Natural killer cell (primary cell): ENCODE measurements around the gene FBXO10. TPM values are rescaled to one million over a fixed set of nuclear protein-coding genes. Genes with fewer than 3 reads are reported as not detected.

Experiments used
- ATAC-seq, 3 donors: fragments of 150-1000 bp in 2 of 3; fragments of 200-7000 bp in 1 of 3; cut with Tn5 transposase; 1 replicate in 1 of 3; 2 replicates in 2 of 3; pipeline ENCODE4 v1.10.0; 2021; ENCODE audit warnings: mild to moderate bottlenecking in 2 of 3, moderate library complexity in 2 of 3
- DNase-seq, 2 donors: peaks; one replicate each; pipeline versions ENCODE4 v3.0.0 to v3.0.0-alpha.2; 2013 to 2021; ENCODE audit warnings: mixed read lengths in 1 of 2
- H3K27ac ChIP-seq: one replicate; pipeline ENCODE4 v1.5.1; 2013; ENCODE audit warnings: mild to moderate bottlenecking, low read length
- H3K27me3 ChIP-seq: one replicate; pipeline ENCODE4 v1.6.1; 2013; ENCODE audit warnings: low read length; ENCODE audit not compliant: control insufficient read depth, insufficient read depth
- H3K36me3 ChIP-seq: one replicate; pipeline ENCODE4 v1.6.1; 2013; ENCODE audit warnings: low read length; ENCODE audit not compliant: control insufficient read depth, insufficient read depth
- H3K4me1 ChIP-seq: one replicate; pipeline ENCODE4 v1.6.1; 2013; ENCODE audit warnings: low read length; ENCODE audit not compliant: control insufficient read depth, insufficient read depth
- H3K4me3 ChIP-seq: one replicate; pipeline ENCODE4 v1.5.1; 2013; ENCODE audit warnings: low read length
- H3K9me3 ChIP-seq: one replicate; pipeline ENCODE4 v1.6.1; 2013; ENCODE audit warnings: low read length; ENCODE audit not compliant: control insufficient read depth, insufficient read depth
- H3K27ac Mint-ChIP-seq, 2 donors: one replicate each; pipeline ENCODE4 v1.8.0; 2022; ENCODE audit warnings: mild to moderate bottlenecking in 2 of 2, mixed read lengths in 2 of 2, moderate library complexity in 1 of 2
- H3K27me3 Mint-ChIP-seq, 2 donors: one replicate each; pipeline ENCODE4 v1.8.0; 2022; ENCODE audit warnings: low read depth in 2 of 2, mixed read lengths in 2 of 2
- H3K36me3 Mint-ChIP-seq: one replicate; pipeline ENCODE4 v1.8.0; 2022; ENCODE audit warnings: mixed read lengths
- H3K4me1 Mint-ChIP-seq, 2 donors: one replicate each; pipeline ENCODE4 v1.8.0; 2022; ENCODE audit warnings: mixed read lengths in 2 of 2
- H3K4me3 Mint-ChIP-seq: one replicate; pipeline ENCODE4 v1.8.0; 2022; ENCODE audit warnings: mild to moderate bottlenecking, moderate library complexity, mixed read lengths
- H3K9me3 Mint-ChIP-seq, 2 donors: one replicate each; pipeline ENCODE4 v1.8.0; 2022; ENCODE audit warnings: mixed read lengths in 2 of 2
- WGBS: methylation state at CpG from one replicate; pipeline ENCODE4 v1.1.7; 2013; ENCODE audit warnings: missing lambda C conversion rate; ENCODE audit not compliant: insufficient coverage; 5-methylcytosine and 5-hydroxymethylcytosine counted together
- intact Hi-C: fragments of 100-400 bp; cut with micrococcal nuclease; formaldehyde crosslinking; loops from one replicate; pipeline ENCODE4 v1.14.2; 2022
- total RNA-seq, 4 donors: library from RNA; stranded (reverse); fragments of 120-200 nt in 1 of 4; gene quantifications; one replicate each; pipeline versions ENCODE4 v1.2.3 to v1.2.4, GENCODE V29; 2013 to 2022
- TF ChIP-seq, protein P1 (sequence below): fragments of 200-600 bp; IDR thresholded peaks from one replicate; pipeline ENCODE4 v1.8.0; 2022; ENCODE audit warnings: antibody characterized with exemption

The FBXO10 gene
- total RNA-seq, 3 donors from 2014 or later (not counting 1 experiment from before 2014, with no cell fraction given) = 1.7 to 2.2 (median 2.1) TPM

DNA sequence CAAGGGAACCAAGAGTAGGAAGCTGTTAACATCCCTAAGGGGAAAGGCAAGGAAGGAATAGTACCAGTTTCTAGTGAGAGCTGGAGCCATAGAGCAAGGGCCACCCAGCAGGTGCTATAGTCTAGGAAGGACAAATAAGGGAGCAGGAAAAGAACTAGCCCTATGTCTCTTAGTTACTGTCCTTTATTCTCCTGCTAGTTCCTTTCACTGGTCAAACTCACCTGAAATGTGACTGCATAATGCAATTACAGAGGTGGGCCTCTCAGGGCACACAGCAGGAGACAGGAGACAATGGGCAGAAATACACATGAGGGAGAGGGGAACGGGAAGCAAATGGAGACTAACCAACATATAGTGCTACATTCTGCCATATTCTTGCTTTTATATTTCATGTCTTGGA is 47.9 kb upstream of the FBXO10 start:
- Histone ChIP-seq H3K9me3 (no peaks in the 10 kb centered on the region), H3K4me3 (no peak overlapping the region), H3K36me3 (no peaks in the 10 kb centered on the region), H3K27me3 (no peaks in the 10 kb centered on the region), H3K4me1 (no peaks in the 10 kb centered on the region), H3K27ac (no peak overlapping the region)
- Mint-ChIP-seq H3K4me1 (no peaks in the 10 kb centered on the region), H3K9me3 (no peaks in the 10 kb centered on the region), H3K4me3 (no peak overlapping the region), H3K27me3 (no peaks in the 10 kb centered on the region), H3K36me3 (no peaks in the 10 kb centered on the region), H3K27ac (no peak overlapping the region)
- DNase-seq (no peak), ATAC-seq (no peak)
- TF ChIP-seq, protein P1, sequence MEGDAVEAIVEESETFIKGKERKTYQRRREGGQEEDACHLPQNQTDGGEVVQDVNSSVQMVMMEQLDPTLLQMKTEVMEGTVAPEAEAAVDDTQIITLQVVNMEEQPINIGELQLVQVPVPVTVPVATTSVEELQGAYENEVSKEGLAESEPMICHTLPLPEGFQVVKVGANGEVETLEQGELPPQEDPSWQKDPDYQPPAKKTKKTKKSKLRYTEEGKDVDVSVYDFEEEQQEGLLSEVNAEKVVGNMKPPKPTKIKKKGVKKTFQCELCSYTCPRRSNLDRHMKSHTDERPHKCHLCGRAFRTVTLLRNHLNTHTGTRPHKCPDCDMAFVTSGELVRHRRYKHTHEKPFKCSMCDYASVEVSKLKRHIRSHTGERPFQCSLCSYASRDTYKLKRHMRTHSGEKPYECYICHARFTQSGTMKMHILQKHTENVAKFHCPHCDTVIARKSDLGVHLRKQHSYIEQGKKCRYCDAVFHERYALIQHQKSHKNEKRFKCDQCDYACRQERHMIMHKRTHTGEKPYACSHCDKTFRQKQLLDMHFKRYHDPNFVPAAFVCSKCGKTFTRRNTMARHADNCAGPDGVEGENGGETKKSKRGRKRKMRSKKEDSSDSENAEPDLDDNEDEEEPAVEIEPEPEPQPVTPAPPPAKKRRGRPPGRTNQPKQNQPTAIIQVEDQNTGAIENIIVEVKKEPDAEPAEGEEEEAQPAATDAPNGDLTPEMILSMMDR = no peak
- WGBS = 100% methylated on average over 1 of the region's 1 CpG
- intact Hi-C loops = no loop called here

DNA sequence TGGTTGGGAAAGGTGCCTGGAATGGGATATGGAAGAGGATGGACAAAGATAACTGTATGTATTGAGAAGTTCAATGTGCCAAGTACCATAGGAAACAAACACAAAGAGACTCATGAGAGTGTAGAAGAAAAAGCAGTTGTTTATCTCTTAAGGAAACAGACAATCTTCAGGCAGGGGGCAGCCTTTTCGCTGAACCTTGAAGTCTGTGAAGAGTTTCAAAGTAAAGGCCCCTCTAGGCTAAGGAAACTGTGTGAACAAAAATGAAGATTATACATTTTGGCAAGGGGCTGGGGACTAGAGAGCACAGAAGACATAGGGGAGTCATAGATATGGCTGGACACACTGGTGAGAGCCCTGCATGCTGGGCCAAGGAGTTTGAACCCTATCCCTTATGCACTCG is 47.1 kb upstream of the FBXO10 start:
- Histone ChIP-seq H3K4me3 (no peak overlapping the region), H3K27me3 (no peaks in the 10 kb centered on the region), H3K27ac (no peak overlapping the region), H3K36me3 (no peaks in the 10 kb centered on the region), H3K9me3 (no peaks in the 10 kb centered on the region), H3K4me1 (no peaks in the 10 kb centered on the region)
- Mint-ChIP-seq H3K27ac (no peak overlapping the region), H3K9me3 (no peaks in the 10 kb centered on the region), H3K4me3 (no peak overlapping the region), H3K27me3 (no peaks in the 10 kb centered on the region), H3K36me3 (no peaks in the 10 kb centered on the region), H3K4me1 (no peaks in the 10 kb centered on the region)
- ATAC-seq (no peak), DNase-seq (no peak)
- intact Hi-C loops = no loop called here
- TF ChIP-seq, protein P1 = no peak
- WGBS = 87% methylated on average over 2 of the region's 2 CpGs

GRCh38 chr9:37622462-37622861 is 46.3 kb upstream of the FBXO10 start:
- no peaks in the 10 kb centered on the region for H3K9me3 Mint-ChIP-seq
- Histone ChIP-seq H3K4me1 (no peaks in the 10 kb centered on the region), H3K27me3 (no peaks in the 10 kb centered on the region), H3K36me3 (no peaks in the 10 kb centered on the region), H3K27ac (no peak overlapping the region), H3K9me3 (no peaks in the 10 kb centered on the region), H3K4me3 (no peak overlapping the region)
- intact Hi-C loops = no loop called here
- no peaks in the 10 kb centered on the region for H3K4me1 Mint-ChIP-seq
- TF ChIP-seq, protein P1 = no peak
- DNase-seq (no peak), ATAC-seq (no peak)
- WGBS = 94% methylated on average over 4 of the region's 4 CpGs
- no peaks in the 10 kb centered on the region for H3K36me3 Mint-ChIP-seq
- no peak overlapping the region for H3K4me3 Mint-ChIP-seq
- no peaks in the 10 kb centered on the region for H3K27me3 Mint-ChIP-seq
- no peak overlapping the region for H3K27ac Mint-ChIP-seq

DNA sequence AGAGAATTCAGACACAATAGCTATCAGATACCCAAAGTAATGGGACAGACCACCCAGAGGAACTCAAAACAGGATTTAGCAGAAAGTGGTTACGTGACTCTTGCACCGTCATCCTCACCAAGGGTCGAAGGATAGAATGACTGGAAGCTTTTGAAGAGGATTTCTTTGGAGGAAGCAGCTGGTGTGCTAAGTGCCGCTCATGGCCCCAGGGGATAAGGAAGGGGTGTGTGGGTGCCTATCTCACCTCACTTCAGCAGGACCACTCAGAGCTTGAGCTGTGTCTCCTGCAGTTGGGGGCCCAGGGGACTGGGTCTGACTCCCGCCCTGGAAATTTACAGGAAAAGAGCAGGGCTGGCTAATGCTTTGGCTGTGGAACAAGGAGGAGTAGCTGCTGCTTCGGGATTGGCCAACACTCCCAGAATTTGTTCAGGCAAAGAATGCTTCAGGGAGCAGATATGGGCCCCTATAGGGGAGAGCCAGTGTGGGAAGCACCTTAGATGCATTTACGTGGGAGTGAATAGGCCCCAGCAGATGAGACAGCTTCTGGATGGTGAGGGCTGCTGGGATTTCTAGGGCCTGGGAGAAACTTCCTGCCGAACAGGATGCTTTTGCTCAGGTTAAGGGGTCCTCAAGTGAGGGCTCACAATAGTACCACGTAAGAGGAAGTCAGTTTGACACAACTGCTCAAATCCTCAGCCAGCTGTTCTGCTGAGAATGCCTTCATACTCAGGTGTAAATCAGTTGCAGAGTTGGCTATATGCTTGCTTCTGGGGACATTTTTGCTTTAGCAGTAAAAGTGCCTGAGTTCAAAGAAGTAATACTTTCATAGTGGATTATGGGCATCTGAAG is 45.3 kb upstream of the FBXO10 start:
- Histone ChIP-seq H3K36me3 (no peaks in the 10 kb centered on the region), H3K9me3 (no peaks in the 10 kb centered on the region), H3K27me3 (no peaks in the 10 kb centered on the region), H3K4me3 (no peak overlapping the region), H3K27ac (no peak overlapping the region), H3K4me1 (no peaks in the 10 kb centered on the region)
- intact Hi-C loops = no loop called here
- no peak overlapping the region for H3K27ac Mint-ChIP-seq
- DNase-seq (no peak), ATAC-seq (no peak)
- H3K4me3 Mint-ChIP-seq = no peak overlapping the region
- no peaks in the 10 kb centered on the region for H3K9me3 Mint-ChIP-seq
- no peaks in the 10 kb centered on the region for H3K27me3 Mint-ChIP-seq
- TF ChIP-seq, protein P1 = no peak
- H3K36me3 Mint-ChIP-seq = no peaks in the 10 kb centered on the region
- H3K4me1 Mint-ChIP-seq = no peaks in the 10 kb centered on the region
- 54% methylated on average over 9 of the region's 9 CpGs for WGBS
